K562 (cell line): ENCODE data around the gene HMOX1. TPM values are rescaled to one million over a fixed set of nuclear protein-coding genes. Genes with fewer than 3 reads are reported as not detected.

Source experiments
- ATAC-seq: fragments of 200-7000 bp; cut with Tn5 transposase; 3 replicates; pipeline ENCODE4 v1.9.1; 2020; ENCODE audit warnings: moderate library complexity
- BruUV-seq: library from RNA; stranded (reverse); fragments of 400-500 nt; replicated peaks from 2 replicates; lab custom pipeline; 2021; lab: Mats Ljungman, UMichigan
- CTCF ChIA-PET: fragments of 300-600 bp; formaldehyde crosslinking; extraction: SDS; loops from one replicate; lab custom pipeline; 2021; ENCODE audit warnings: low intra/inter-chr PET ratio; lab: Yijun Ruan, JAX
- POLR2A ChIA-PET: fragments of 300-600, 350-650 bp; sonication (Branson Sonifier 250); formaldehyde crosslinking; extraction: SDS; loops from one replicate; lab custom pipeline; 2021; ENCODE audit warnings: antibody characterized with exemption, inconsistent platforms; lab: Yijun Ruan, JAX
- DNase-seq, 4 experiments: peaks; one replicate each; pipeline versions ENCODE4 v3.0.0 to v3.0.0-alpha.2; 2011 to 2018; ENCODE audit warnings: low spot score in 3 of 4, mixed read lengths in 3 of 4; ENCODE audit errors: extremely low read depth in 1 of 4
- FAIRE-seq: peaks from 2 replicates; lab custom pipeline; 2011; peaks lifted over from hg19 to GRCh38; lab: Jason Lieb, UNC
- H2AFZ ChIP-seq: 2 replicates; pipeline ENCODE4 v1.6.0; 2011; ENCODE audit warnings: low read depth, low read length, control low read depth, inconsistent platforms
- H3K27ac ChIP-seq: fragments of 200-600 bp; 3 replicates; pipeline ENCODE4 v1.8.0; 2011; ENCODE audit warnings: low read depth, mild to moderate bottlenecking, control low read depth, inconsistent platforms, low read length, moderate library complexity, mixed read lengths; ENCODE audit errors: extremely low read depth
- H3K27me3 ChIP-seq, 2 experiments: fragments of 300-600 bp in 1 of 2; 2 replicates in 1 of 2; 3 replicates in 1 of 2; pipeline versions ENCODE4 v1.6.0 to v1.8.0; 2011; ENCODE audit warnings: inconsistent platforms in 2 of 2, low read length in 2 of 2, mild to moderate bottlenecking in 1 of 2, mixed read lengths in 1 of 2, moderate library complexity in 1 of 2; ENCODE audit not compliant: control insufficient read depth in 2 of 2, insufficient read depth in 2 of 2
- H3K36me3 ChIP-seq: fragments of 300-600 bp; 3 replicates; pipeline ENCODE4 v1.8.0; 2011; ENCODE audit warnings: mild to moderate bottlenecking, low read length, inconsistent platforms; ENCODE audit not compliant: control insufficient read depth, insufficient read depth
- H3K4me1 ChIP-seq, 2 experiments: fragments of 200-600 bp in 1 of 2; replicated peaks in 1 of 2; 2 replicates in 1 of 2; 3 replicates in 1 of 2; pipeline versions ENCODE4 v1.5.1 to v1.8.0; 2011; ENCODE audit warnings: inconsistent platforms in 2 of 2, low read length in 2 of 2, mild to moderate bottlenecking in 1 of 2, mixed read lengths in 1 of 2, moderate library complexity in 1 of 2; ENCODE audit not compliant: control insufficient read depth in 2 of 2, insufficient read depth in 2 of 2
- H3K4me2 ChIP-seq: 2 replicates; pipeline ENCODE4 v1.6.1; 2011; ENCODE audit warnings: low read length, control low read depth, inconsistent platforms, mixed read lengths; ENCODE audit not compliant: insufficient read depth
- H3K4me3 ChIP-seq: fragments of 200-600 bp; sonication (generic), shearing (Covaris generic); 2 replicates; pipeline ENCODE4 v1.5.1; 2016; ENCODE audit warnings: control low read depth, inconsistent platforms
- H3K79me2 ChIP-seq: fragments of 200-600 bp; 3 replicates; pipeline ENCODE4 v1.8.0; 2011; ENCODE audit warnings: low read length, inconsistent platforms; ENCODE audit not compliant: control insufficient read depth, insufficient read depth
- H3K9ac ChIP-seq, 2 experiments: 2 replicates each; pipeline versions ENCODE4 v1.6.0 to v1.6.1; 2011; ENCODE audit warnings: low read depth in 2 of 2, low read length in 2 of 2, control low read depth in 1 of 2, inconsistent platforms in 1 of 2, mild to moderate bottlenecking in 1 of 2, mixed read lengths in 1 of 2; ENCODE audit not compliant: insufficient read depth in 1 of 2
- H3K9me1 ChIP-seq: one replicate; pipeline ENCODE4 v1.6.0; 2011; ENCODE audit warnings: inconsistent platforms, mild to moderate bottlenecking, low read length, moderate library complexity; ENCODE audit not compliant: control insufficient read depth, insufficient read depth
- H3K9me3 ChIP-seq: replicated peaks from 2 replicates; pipeline ENCODE4 v1.5.1; 2011; ENCODE audit warnings: low read depth, low read length, inconsistent platforms; ENCODE audit not compliant: control insufficient read depth, insufficient read depth
- H4K20me1 ChIP-seq: replicated peaks from 2 replicates; pipeline ENCODE4 v1.6.1; 2011; ENCODE audit warnings: low read length, inconsistent platforms, mixed read lengths; ENCODE audit not compliant: control insufficient read depth, insufficient read depth
- GATAD2A ChIP-seq: fragments of 450-650 bp; IDR thresholded peaks from 2 replicates; pipeline ENCODE4 v1.6.1; 2017
- HDGF ChIP-seq: fragments of 450-650 bp; IDR thresholded peaks from 2 replicates; pipeline ENCODE4 v1.6.1; 2016
- HOXB6 ChIP-seq: fragments of 250-450 bp; sonication (Bioruptor Pico); IDR thresholded peaks from 2 replicates; pipeline ENCODE4 v1.5.1; 2022; ENCODE audit warnings: mild to moderate bottlenecking, borderline replicate concordance
- MBD1 ChIP-seq: fragments of 250-450 bp; sonication (Bioruptor Pico); IDR thresholded peaks from 2 replicates; pipeline ENCODE4 v1.8.0; 2022; ENCODE audit warnings: inconsistent platforms
- NCOA1 ChIP-seq: fragments of 450-650 bp; IDR thresholded peaks from 2 replicates; pipeline ENCODE4 v1.6.1; 2016; ENCODE audit warnings: low read depth
- PKNOX1 ChIP-seq: fragments of 450-650 bp; IDR thresholded peaks from 2 replicates; pipeline ENCODE4 v1.6.1; 2016
- POLR2B ChIP-seq: fragments of 450-650 bp; IDR thresholded peaks from 2 replicates; pipeline ENCODE4 v1.6.1; 2018; ENCODE audit warnings: low read depth; ENCODE audit not compliant: partially characterized antibody
- PTTG1 ChIP-seq: fragments of 450-650 bp; IDR thresholded peaks from 2 replicates; pipeline ENCODE4 v1.6.1; 2016; ENCODE audit warnings: low read depth, mild to moderate bottlenecking, missing genetic modification characterization, missing compliant biosample characterization
- RCOR1 ChIP-seq, 2 experiments: IDR thresholded peaks; 2 replicates each; pipeline ENCODE4 v1.6.1; 2012; ENCODE audit warnings: low read depth in 2 of 2, low read length in 2 of 2, borderline replicate concordance in 1 of 2, improper control_type of control experiment in 1 of 2
- TCF7 ChIP-seq: sonication (generic); IDR thresholded peaks from 2 replicates; pipeline ENCODE4 v1.6.1; 2016; ENCODE audit warnings: antibody characterized with exemption, borderline replicate concordance
- ZBTB2 ChIP-seq: fragments of 450-650 bp; IDR thresholded peaks from 2 replicates; pipeline ENCODE4 v1.6.1; 2016; ENCODE audit warnings: antibody characterized with exemption
- ZNF395 ChIP-seq: fragments of 200-800 bp; sonication (Bioruptor generic); IDR thresholded peaks from 2 replicates; pipeline ENCODE4 v1.6.1; 2017; ENCODE audit warnings: missing genetic modification characterization, missing compliant biosample characterization
- ZNF445 ChIP-seq: fragments of 250-450 bp; sonication (Bioruptor Pico); IDR thresholded peaks from 2 replicates; pipeline ENCODE4 v1.4.0; 2020; ENCODE audit warnings: low read depth, mild to moderate bottlenecking, moderate library complexity
- ZNF518B ChIP-seq: fragments of 250-450 bp; sonication (Bioruptor Pico); IDR thresholded peaks from 2 replicates; pipeline ENCODE4 v1.5.0; 2021; ENCODE audit warnings: mild to moderate bottlenecking, moderate library complexity
- ZNF717 ChIP-seq: fragments of 250-450 bp; sonication (Bioruptor Pico); IDR thresholded peaks from 2 replicates; pipeline ENCODE4 v1.5.0; 2021
- WGBS: fragments of 100-300 bp; shearing (Covaris generic); methylation state at CpG from one replicate; pipeline ENCODE4 v1.1.6; 2016; ENCODE audit warnings: low coverage, mixed read lengths; ENCODE audit not compliant: insufficient coverage; ENCODE audit errors: missing lambda C conversion rate; 5-methylcytosine and 5-hydroxymethylcytosine counted together
- in situ Hi-C: fragments of 300-500 bp; cut with MboI; formaldehyde crosslinking; loops from 4 replicates; pipeline ENCODE4 v1.15.0; 2018; ENCODE audit warnings: inconsistent platforms, mixed read lengths
- intact Hi-C: fragments of 100-400 bp; cut with micrococcal nuclease; formaldehyde crosslinking; loops from 2 replicates; pipeline ENCODE4 v1.14.2; 2022
- polyA plus RNA-seq, 8 experiments: library from polyadenylated mRNA; depleted of rRNA in 4 of 8; stranded (reverse) in 5 of 8; unstranded in 3 of 8; fragments of >200 nt; fragmentation: Nextera tagmentation in 2 of 8; fragmentation: Illumina TruSeq in 1 of 8; extraction: Ambion mirVana in 2 of 8; extraction: Trizol in 1 of 8; gene quantifications; 2 replicates each; pipeline versions ENCODE4 v1.2.1 to v1.2.3, GENCODE V29; 2011 to 2014; ENCODE audit warnings: inconsistent platforms in 1 of 8, missing spikeins in 1 of 8
- total RNA-seq, 7 experiments: library from RNA; depleted of rRNA in 6 of 7; stranded (reverse); fragments of >200 nt in 6 of 7; fragmentation: Illumina TruSeq in 2 of 7; extraction: Trizol in 2 of 7; gene quantifications; 2 replicates each; pipeline versions ENCODE4 v1.2.1 to v1.2.3, GENCODE V29; 2011 to 2021; ENCODE audit warnings: low replicate concordance in 1 of 7

The HMOX1 gene
- total and polyA plus RNA-seq, 9 of the 15 experiments (the other 6 are each of a cell fraction or from before 2014, with no cell fraction given) = not detected

GRCh38 chr22:35411102-35411501, 30.2 kb downstream of the HMOX1 start:
- peaks cover 92% of the 10 kb centered on the region; the same call in 2 of the 3 replicates for H3K36me3 ChIP-seq
- H3K4me1 ChIP-seq = peaks cover 0 to 3% of the 10 kb centered on the region in 2 experiments; a peak in 2 of 5 replicates
- 70% methylated on average over 6 of the region's 7 CpGs for WGBS
- BruUV-seq = no TSS peak
- H3K9ac ChIP-seq = no peak overlapping the region
- ATAC-seq (no peak; the same call in 2 of the 3 replicates), FAIRE-seq (no peak), DNase-seq (no peak)
- no peak overlapping the region; the same call in 2 of the 3 replicates for H3K27ac ChIP-seq
- H3K27me3 ChIP-seq = no peaks in the 10 kb centered on the region
- no peaks in the 10 kb centered on the region for H3K9me1 ChIP-seq
- no peaks in the 10 kb centered on the region for H3K9me3 ChIP-seq
- H3K79me2 ChIP-seq = no peaks in the 10 kb centered on the region
- CTCF ChIA-PET = no interaction called here
- H3K4me3 ChIP-seq = no peak overlapping the region
- H4K20me1 ChIP-seq = 0 out of 2 replicates have a peak, but pooled peaks cover 4% of the 10 kb centered on the region
- intact Hi-C loops = no loop called here
- no peak overlapping the region for H2AFZ ChIP-seq
- POLR2A ChIA-PET = interaction anchor here (0.5 to 3.8 kb wide), 6 partner anchors 9 to 139 kb away, joined by 3 to 26 read pairs (median 4); no protein-coding TSS in a partner anchor
- H3K4me2 ChIP-seq = no peak overlapping the region
- in situ Hi-C loops = no loop called here
- TF ChIP-seq ZNF518B (no peak), RCOR1 (IDR thresholded peaks at IDR 0.05; ENCODE audit: borderline replicate concordance in 1 of 2, low read depth in 2 of 2, low read length in 2 of 2) (no peak), PTTG1 (no peak), GATAD2A (no peak), ZBTB2 (no peak), PKNOX1 (no peak), ZNF395 (CRISPR knock-in tag) (no peak), ZNF445 (no peak), NCOA1 (no peak), POLR2B (no peak), ZNF717 (CRISPR knock-in tag) (no peak), HOXB6 (CRISPR knock-in tag) (no peak), HDGF (no peak), TCF7 (no peak), MBD1 (no peak)
